Upper lobe of left lung (tissue), 4 donors: ENCODE results near the gene USP10.

Source experiments
- EP300 ChIP-seq, 4 donors: sonication (generic); formaldehyde crosslinking; IDR thresholded peaks; one replicate each; pipeline ENCODE4 v1.5.1; 2017; ENCODE audit warnings: antibody characterized with exemption in 4 of 4, control low read depth in 2 of 4
- POLR2A ChIP-seq, 4 donors: fragments of 450-650 bp; IDR thresholded peaks; one replicate each; pipeline ENCODE4 v1.5.1; 2016 to 2017; ENCODE audit warnings: antibody characterized with exemption in 4 of 4, mild to moderate bottlenecking in 2 of 4
- POLR2AphosphoS5 ChIP-seq, 2 donors: sonication (generic); formaldehyde crosslinking; IDR thresholded peaks; one replicate each; pipeline ENCODE4 v1.5.1; 2017; ENCODE audit warnings: antibody characterized with exemption in 2 of 2
- TF ChIP-seq, protein P1 (sequence below), 6 experiments: fragments of 450-650 bp in 4 of 6; fragments of 200-600 bp in 2 of 6; sonication (generic) in 2 of 6; IDR thresholded peaks; one replicate each; pipeline ENCODE4 v1.5.1; 2016 to 2019; ENCODE audit warnings: antibody characterized with exemption in 6 of 6

DNA sequence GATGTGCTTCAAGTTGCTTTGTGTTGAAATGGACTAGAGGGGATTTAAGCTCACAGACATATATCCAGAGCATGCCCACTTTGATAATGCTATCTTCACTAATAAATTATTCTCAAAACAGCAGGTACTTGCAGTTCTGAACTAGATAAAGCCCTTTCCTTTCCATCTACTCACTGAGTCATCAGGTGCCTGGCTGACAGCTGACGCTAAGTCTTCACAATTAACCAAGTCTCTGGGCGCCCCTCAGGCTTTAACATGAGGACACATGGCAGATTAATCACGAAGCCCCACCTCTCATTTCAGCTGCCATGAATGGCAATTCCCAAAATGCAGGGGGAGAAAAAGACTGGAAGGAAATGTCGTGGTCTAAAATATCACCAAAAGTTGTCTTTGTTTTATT, 90.5 kb downstream of the USP10 start:
- TF ChIP-seq POLR2AphosphoS5 (IDR thresholded peaks at IDR 0.05) (no peak), POLR2A (IDR thresholded peaks at IDR 0.05) (no peak), EP300 (IDR thresholded peaks at IDR 0.05) (no peak)
- TF ChIP-seq, protein P1, sequence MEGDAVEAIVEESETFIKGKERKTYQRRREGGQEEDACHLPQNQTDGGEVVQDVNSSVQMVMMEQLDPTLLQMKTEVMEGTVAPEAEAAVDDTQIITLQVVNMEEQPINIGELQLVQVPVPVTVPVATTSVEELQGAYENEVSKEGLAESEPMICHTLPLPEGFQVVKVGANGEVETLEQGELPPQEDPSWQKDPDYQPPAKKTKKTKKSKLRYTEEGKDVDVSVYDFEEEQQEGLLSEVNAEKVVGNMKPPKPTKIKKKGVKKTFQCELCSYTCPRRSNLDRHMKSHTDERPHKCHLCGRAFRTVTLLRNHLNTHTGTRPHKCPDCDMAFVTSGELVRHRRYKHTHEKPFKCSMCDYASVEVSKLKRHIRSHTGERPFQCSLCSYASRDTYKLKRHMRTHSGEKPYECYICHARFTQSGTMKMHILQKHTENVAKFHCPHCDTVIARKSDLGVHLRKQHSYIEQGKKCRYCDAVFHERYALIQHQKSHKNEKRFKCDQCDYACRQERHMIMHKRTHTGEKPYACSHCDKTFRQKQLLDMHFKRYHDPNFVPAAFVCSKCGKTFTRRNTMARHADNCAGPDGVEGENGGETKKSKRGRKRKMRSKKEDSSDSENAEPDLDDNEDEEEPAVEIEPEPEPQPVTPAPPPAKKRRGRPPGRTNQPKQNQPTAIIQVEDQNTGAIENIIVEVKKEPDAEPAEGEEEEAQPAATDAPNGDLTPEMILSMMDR (IDR thresholded peaks at IDR 0.05): no peak
